CD14-positive monocyte (primary cell): Measurements from ENCODE around the gene RREB1. TPM values are rescaled to one million over a fixed set of nuclear protein-coding genes. Genes with fewer than 3 reads are reported as not detected.

Experiments
- DNase-seq, 3 donors: peaks; one replicate each; pipeline ENCODE4 v3.0.0-alpha.2; 2011 to 2022
- H2AFZ ChIP-seq: 2 replicates; pipeline ENCODE4 v1.6.0; 2012; ENCODE audit warnings: mild to moderate bottlenecking, low read depth, low read length, inconsistent platforms; ENCODE audit not compliant: insufficient read depth, poor library complexity, severe bottlenecking
- H3K27ac ChIP-seq, 2 donors: 1 replicate in 1 of 2; 2 replicates in 1 of 2; pipeline ENCODE4 v1.5.1; 2012 to 2013; ENCODE audit warnings: low read length in 2 of 2, control low read depth in 1 of 2, inconsistent platforms in 1 of 2, low read depth in 1 of 2, mild to moderate bottlenecking in 1 of 2
- H3K27me3 ChIP-seq, 2 donors: one replicate each; pipeline versions ENCODE4 v1.6.0 to v1.6.1; 2011 to 2013; ENCODE audit warnings: low read length in 2 of 2; ENCODE audit not compliant: control insufficient read depth in 2 of 2, insufficient read depth in 2 of 2
- H3K36me3 ChIP-seq, 2 donors: replicated peaks in 1 of 2; 1 replicate in 1 of 2; 2 replicates in 1 of 2; pipeline versions ENCODE4 v1.5.1 to v1.6.1; 2012 to 2013; ENCODE audit warnings: low read length in 2 of 2, control low read depth in 1 of 2, inconsistent platforms in 1 of 2, mild to moderate bottlenecking in 1 of 2; ENCODE audit not compliant: insufficient read depth in 2 of 2, control insufficient read depth in 1 of 2
- H3K4me1 ChIP-seq, 2 donors: 1 replicate in 1 of 2; 2 replicates in 1 of 2; pipeline versions ENCODE4 v1.5.1 to v1.6.1; 2012 to 2013; ENCODE audit warnings: low read length in 2 of 2, control low read depth in 1 of 2, inconsistent platforms in 1 of 2, mild to moderate bottlenecking in 1 of 2, moderate library complexity in 1 of 2; ENCODE audit not compliant: insufficient read depth in 2 of 2, control insufficient read depth in 1 of 2
- H3K4me2 ChIP-seq: replicated peaks from 2 replicates; pipeline ENCODE3; 2012; ENCODE audit warnings: low read length, moderate library complexity, mild to moderate bottlenecking; ENCODE audit not compliant: poor library complexity, severe bottlenecking; ENCODE audit errors: extremely low read depth
- H3K4me3 ChIP-seq, 3 experiments: fragments of 200-600 bp in 1 of 3; sonication (generic) in 1 of 3; replicated peaks in 1 of 3; 1 replicate in 2 of 3; 2 replicates in 1 of 3; pipeline ENCODE4 v1.5.1; 2011 to 2013; ENCODE audit warnings: low read length in 3 of 3, mild to moderate bottlenecking in 3 of 3, control low read depth in 2 of 3, low read depth in 2 of 3, inconsistent platforms in 1 of 3, moderate library complexity in 1 of 3
- H3K79me2 ChIP-seq: 2 replicates; pipeline ENCODE4 v1.6.0; 2012; ENCODE audit warnings: mild to moderate bottlenecking, control low read depth, inconsistent platforms, low read length, moderate library complexity; ENCODE audit not compliant: insufficient read depth
- H3K9ac ChIP-seq: 2 replicates; pipeline ENCODE4 v1.6.0; 2017; ENCODE audit warnings: low read length, mild to moderate bottlenecking; ENCODE audit not compliant: insufficient read depth, poor library complexity, severe bottlenecking
- H3K9me3 ChIP-seq, 2 donors: replicated peaks in 1 of 2; 1 replicate in 1 of 2; 2 replicates in 1 of 2; pipeline versions ENCODE4 v1.5.1 to v1.6.1; 2012 to 2013; ENCODE audit warnings: low read length in 2 of 2, control low read depth in 1 of 2; ENCODE audit not compliant: control insufficient read depth in 1 of 2, insufficient read depth in 1 of 2
- H4K20me1 ChIP-seq: 2 replicates; pipeline ENCODE4 v1.6.0; 2012; ENCODE audit warnings: mild to moderate bottlenecking, low read length, control low read depth, moderate library complexity; ENCODE audit not compliant: insufficient read depth
- H3K27ac Mint-ChIP-seq, 7 donors: one replicate each; pipeline ENCODE4 v1.8.0; 2020; ENCODE audit warnings: mild to moderate bottlenecking in 7 of 7, mixed read lengths in 7 of 7, moderate library complexity in 6 of 7, inconsistent platforms in 2 of 7
- H3K27me3 Mint-ChIP-seq, 3 donors: one replicate each; pipeline ENCODE4 v1.8.0; 2021 to 2022; ENCODE audit warnings: low read depth in 3 of 3, mild to moderate bottlenecking in 3 of 3, mixed read lengths in 3 of 3, moderate library complexity in 3 of 3, inconsistent platforms in 1 of 3
- H3K36me3 Mint-ChIP-seq, 2 donors: one replicate each; pipeline ENCODE4 v1.8.0; 2020; ENCODE audit warnings: mixed read lengths in 2 of 2, inconsistent platforms in 1 of 2, mild to moderate bottlenecking in 1 of 2
- H3K4me1 Mint-ChIP-seq: one replicate; pipeline ENCODE4 v1.8.0; 2020; ENCODE audit warnings: mild to moderate bottlenecking, mixed read lengths
- H3K4me3 Mint-ChIP-seq, 2 donors: one replicate each; pipeline ENCODE4 v1.8.0; 2020; ENCODE audit warnings: mild to moderate bottlenecking in 2 of 2, mixed read lengths in 2 of 2, moderate library complexity in 1 of 2
- H3K9me3 Mint-ChIP-seq, 7 donors: one replicate each; pipeline ENCODE4 v1.8.0; 2020 to 2022; ENCODE audit warnings: mixed read lengths in 7 of 7, mild to moderate bottlenecking in 6 of 7, moderate library complexity in 6 of 7, inconsistent platforms in 2 of 7
- CTCF ChIP-seq: fragments of 200-600 bp; IDR thresholded peaks from one replicate; pipeline ENCODE4 v1.8.0; 2022; ENCODE audit warnings: antibody characterized with exemption, mild to moderate bottlenecking
- WGBS: methylation state at CpG from one replicate; pipeline ENCODE4 v1.1.5; 2013; ENCODE audit warnings: missing lambda C conversion rate; ENCODE audit not compliant: insufficient coverage; 5-methylcytosine and 5-hydroxymethylcytosine counted together
- intact Hi-C, 2 donors: fragments of 100-400 bp; cut with micrococcal nuclease; formaldehyde crosslinking; loops; one replicate each; pipeline versions ENCODE4 v1.15.0 to v1.15.1; 2023
- polyA plus RNA-seq, 3 donors: library from polyadenylated mRNA; depleted of rRNA in 1 of 3; unstranded in 2 of 3; stranded (reverse) in 1 of 3; fragments of 300-500 nt in 2 of 3; fragments of >200 nt in 1 of 3; fragmentation: Illumina TruSeq in 2 of 3; gene quantifications; 1 replicate in 2 of 3; 2 replicates in 1 of 3; pipeline ENCODE4 v1.2.3, GENCODE V29; 2012 to 2021

Gene RREB1
- polyA plus RNA-seq, 3 donors, result 2.1 to 15.3 (median 5.6) TPM

- no peaks in the 10 kb centered on the region for H3K36me3 ChIP-seq
- intact Hi-C loops, result loop anchor here in 1 of 2 donors (10.0 kb wide), 1 partner anchor 124 kb away; the partner anchor contains the start of genes CAGE1 and RIOK1
- peak overlapping the region; percentile 88 for H2AFZ ChIP-seq
Observed at GRCh38 chr6:7261032-7261841, 153.5 kb downstream of the RREB1 start.

More at GRCh38 chr6:7261032-7261841, 153.5 kb downstream of the RREB1 start:
- TF ChIP-seq CTCF, result no peak
- H3K4me1 Mint-ChIP-seq, result peaks cover 88% of the 10 kb centered on the region
- peaks cover 0 to 9% (median 0%) of the 10 kb centered on the region in 3 donors for H3K27me3 Mint-ChIP-seq
- H3K27ac Mint-ChIP-seq, result peak overlapping the region; percentile 95 to 99 (median 97)
- peak; percentile 84 to 95 (median 92) for DNase-seq
- Histone ChIP-seq H3K27me3 (no peaks in the 10 kb centered on the region), H3K4me3 (peak overlapping the region; percentile 47 to 86 (median 65)), H3K4me2 (peak overlapping the region; percentile 94), H3K79me2 (peaks cover 28% of the 10 kb centered on the region), H3K4me1 (peaks cover 76 to 92% of the 10 kb centered on the region in 2 donors), H3K9me3 (peaks cover 0 to under 1% of the 10 kb centered on the region in 2 donors), H4K20me1 (no peaks in the 10 kb centered on the region), H3K9ac (peak overlapping the region; percentile 59), H3K27ac (peak overlapping the region; percentile 84 to 90)
- 4% methylated on average over 33 of the region's 43 CpGs for WGBS
- peaks cover 6 to 23% of the 10 kb centered on the region in 2 donors for H3K36me3 Mint-ChIP-seq
- peak overlapping the region; percentile 89 to 98 for H3K4me3 Mint-ChIP-seq
- H3K9me3 Mint-ChIP-seq, result peaks cover 1 to 10% (median 6%) of the 10 kb centered on the region in 7 donors
